Peyer's patch (tissue), 4 donors: ENCODE data around the gene CHIC2.

Source experiments
- CTCF ChIP-seq, 6 experiments: fragments of 450-650 bp in 4 of 6; fragments of 200-600 bp in 2 of 6; sonication (generic) in 1 of 6; IDR thresholded peaks; one replicate each; pipeline ENCODE4 v1.5.1; 2017 to 2019; ENCODE audit warnings: antibody characterized with exemption in 6 of 6, mild to moderate bottlenecking in 3 of 6, moderate library complexity in 1 of 6
- POLR2A ChIP-seq, 2 donors: fragments of 450-650 bp; IDR thresholded peaks; one replicate each; pipeline ENCODE4 v1.5.1; 2017; ENCODE audit warnings: antibody characterized with exemption in 2 of 2, mild to moderate bottlenecking in 2 of 2, moderate library complexity in 2 of 2

DNA sequence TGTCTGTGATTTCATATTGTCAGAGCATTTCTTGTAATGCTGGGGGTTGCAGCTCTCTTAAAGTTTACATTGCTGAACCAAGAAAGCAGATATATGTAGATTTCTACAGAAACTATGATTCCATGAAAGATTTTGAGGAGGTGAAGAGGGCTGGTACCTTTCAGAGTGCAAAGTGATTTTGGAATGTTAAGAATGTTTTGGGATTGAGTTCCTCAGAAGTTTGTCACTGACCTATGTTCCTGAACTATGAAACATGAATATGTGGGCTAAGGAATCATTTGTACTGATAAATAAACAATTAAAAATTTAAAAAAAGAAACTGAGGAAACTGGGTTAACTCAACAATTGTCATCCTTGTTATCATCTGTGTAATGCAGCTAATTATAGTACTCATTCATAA is 12.3 kb upstream of the CHIC2 start:
- TF ChIP-seq CTCF (IDR thresholded peaks at IDR 0.05) (no peak), POLR2A (IDR thresholded peaks at IDR 0.05) (no peak)
